BJ (cell line): ENCODE results near the gene TMEM178A. TPM values are rescaled to one million over a fixed set of nuclear protein-coding genes. Genes with fewer than 3 reads are reported as not detected.

Source experiments
- CTCF ChIA-PET: fragments of 350-600 bp; formaldehyde crosslinking; extraction: SDS; loops from one replicate; lab custom pipeline; 2021; ENCODE audit warnings: antibody characterized with exemption, inconsistent platforms; lab: Yijun Ruan, JAX
- POLR2A ChIA-PET: fragments of 300-600 bp; sonication (Branson Sonifier 250); formaldehyde crosslinking; extraction: SDS; loops from one replicate; lab custom pipeline; 2021; ENCODE audit warnings: antibody characterized with exemption; lab: Charles Lee
- DNase-seq: peaks from one replicate; pipeline ENCODE4 v3.0.0-alpha.2; 2011; ENCODE audit warnings: low read depth
- H3K27me3 ChIP-seq: 2 replicates; pipeline ENCODE4 v1.6.0; 2011; ENCODE audit warnings: low read length; ENCODE audit not compliant: control insufficient read depth, insufficient read depth
- H3K36me3 ChIP-seq: 2 replicates; pipeline ENCODE4 v1.5.1; 2011; ENCODE audit warnings: low read length; ENCODE audit not compliant: control insufficient read depth, insufficient read depth
- H3K4me3 ChIP-seq: 2 replicates; pipeline ENCODE4 v1.5.1; 2011; ENCODE audit warnings: low read depth, mild to moderate bottlenecking, control low read depth, low read length
- polyA plus RNA-seq: library from polyadenylated mRNA; depleted of rRNA; stranded (reverse); fragments of >200 nt; gene quantifications from 2 replicates; pipeline ENCODE4 v1.2.3, GENCODE V29; 2011
- TF ChIP-seq, protein P1 (sequence below): IDR thresholded peaks from 2 replicates; pipeline ENCODE4 v1.5.1; 2011; ENCODE audit warnings: low read depth, mild to moderate bottlenecking, control low read depth, inconsistent platforms, low read length, moderate library complexity; ENCODE audit not compliant: insufficient read depth

TMEM178A gene
- polyA plus RNA-seq, 1 experiment, result 2.0 TPM

DNA sequence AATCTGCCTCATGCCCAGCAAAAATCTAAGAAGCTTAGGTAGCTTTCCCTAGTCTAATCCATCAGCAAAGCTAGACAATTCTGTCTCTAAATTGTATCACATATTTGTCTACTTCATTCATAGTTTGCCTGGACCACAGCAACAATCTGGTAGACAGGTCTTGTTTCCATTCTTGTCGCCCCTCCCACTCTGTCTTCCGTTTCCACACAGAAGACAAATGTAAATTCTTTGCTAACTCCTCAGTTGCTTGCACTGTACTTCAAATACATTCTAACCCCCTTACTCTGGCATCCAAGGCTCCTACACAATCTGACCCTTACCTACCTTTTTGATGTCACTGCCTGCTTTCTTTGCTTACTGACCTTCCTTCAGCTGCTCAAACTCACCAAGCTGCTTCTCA, 73.2 kb downstream of the TMEM178A start:
- ChIA-PET POLR2A (no interaction called here), CTCF (interaction anchor here (1.7 to 2.6 kb wide), 2 partner anchors 9 to 145 kb away, joined by 5 to 9 read pairs; no protein-coding TSS in a partner anchor)
- DNase-seq, result no peak
- Histone ChIP-seq H3K36me3 (peaks cover 2% of the 10 kb centered on the region; the same call in 1 of the 2 replicates), H3K27me3 (no peaks in the 10 kb centered on the region), H3K4me3 (no peak overlapping the region)
- TF ChIP-seq, protein P1, sequence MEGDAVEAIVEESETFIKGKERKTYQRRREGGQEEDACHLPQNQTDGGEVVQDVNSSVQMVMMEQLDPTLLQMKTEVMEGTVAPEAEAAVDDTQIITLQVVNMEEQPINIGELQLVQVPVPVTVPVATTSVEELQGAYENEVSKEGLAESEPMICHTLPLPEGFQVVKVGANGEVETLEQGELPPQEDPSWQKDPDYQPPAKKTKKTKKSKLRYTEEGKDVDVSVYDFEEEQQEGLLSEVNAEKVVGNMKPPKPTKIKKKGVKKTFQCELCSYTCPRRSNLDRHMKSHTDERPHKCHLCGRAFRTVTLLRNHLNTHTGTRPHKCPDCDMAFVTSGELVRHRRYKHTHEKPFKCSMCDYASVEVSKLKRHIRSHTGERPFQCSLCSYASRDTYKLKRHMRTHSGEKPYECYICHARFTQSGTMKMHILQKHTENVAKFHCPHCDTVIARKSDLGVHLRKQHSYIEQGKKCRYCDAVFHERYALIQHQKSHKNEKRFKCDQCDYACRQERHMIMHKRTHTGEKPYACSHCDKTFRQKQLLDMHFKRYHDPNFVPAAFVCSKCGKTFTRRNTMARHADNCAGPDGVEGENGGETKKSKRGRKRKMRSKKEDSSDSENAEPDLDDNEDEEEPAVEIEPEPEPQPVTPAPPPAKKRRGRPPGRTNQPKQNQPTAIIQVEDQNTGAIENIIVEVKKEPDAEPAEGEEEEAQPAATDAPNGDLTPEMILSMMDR, result no peak

DNA sequence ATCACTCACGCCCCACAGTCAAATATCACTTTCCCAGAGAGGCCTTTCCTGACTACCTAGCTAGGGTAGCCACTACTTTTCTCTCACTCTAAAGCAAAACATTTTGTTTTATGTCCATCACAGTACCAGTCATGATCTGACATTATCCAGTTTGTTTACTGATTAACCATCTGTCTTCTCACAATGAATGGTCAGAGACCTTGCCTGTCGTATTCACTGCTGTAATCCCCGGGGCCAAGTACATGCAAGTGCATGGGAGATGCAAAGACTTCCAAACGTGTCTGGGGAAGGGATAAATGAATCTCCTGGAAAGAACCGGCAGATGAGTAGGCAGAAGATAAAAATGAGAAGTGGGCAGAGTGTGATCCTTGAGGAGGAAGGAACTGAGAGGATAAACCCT, 73.7 kb downstream of the TMEM178A start:
- TF ChIP-seq, protein P1, result no peak
- Histone ChIP-seq H3K27me3 (no peaks in the 10 kb centered on the region), H3K4me3 (no peak overlapping the region), H3K36me3 (peaks cover 2% of the 10 kb centered on the region; the same call in 1 of the 2 replicates)
- ChIA-PET POLR2A (no interaction called here), CTCF (interaction anchor here (1.7 to 2.6 kb wide), 2 partner anchors 10 to 146 kb away, joined by 5 to 9 read pairs; no protein-coding TSS in a partner anchor)
- no peak for DNase-seq

DNA sequence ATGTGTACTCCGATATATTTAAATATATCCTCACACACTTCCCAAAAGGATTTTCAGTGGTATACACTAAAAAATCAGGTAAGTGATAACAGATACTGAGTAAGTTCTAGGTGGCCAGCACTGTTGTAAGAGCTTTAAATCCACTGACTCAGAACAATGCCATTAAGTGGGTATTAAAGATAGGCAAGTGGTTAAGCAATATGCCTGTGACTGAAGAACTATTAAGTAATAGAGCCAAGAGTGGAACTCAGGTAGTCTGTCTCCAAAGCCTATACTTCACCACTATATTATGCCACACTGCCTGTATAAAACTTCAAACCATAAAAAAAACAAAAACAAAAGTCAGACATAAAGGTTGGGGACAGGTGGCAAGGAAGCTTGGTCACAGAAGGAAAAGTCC, 76.2 kb downstream of the TMEM178A start:
- H3K27me3 ChIP-seq, result no peaks in the 10 kb centered on the region
- ChIA-PET POLR2A (no interaction called here), CTCF (interaction anchor here (6.7 kb wide), 1 partner anchor 12 kb away, joined by 29 read pairs; no protein-coding TSS in a partner anchor)
- TF ChIP-seq, protein P1, result no peak
- H3K4me3 ChIP-seq, result no peak overlapping the region
- peaks cover 3% of the 10 kb centered on the region for H3K36me3 ChIP-seq
- no peak for DNase-seq

DNA sequence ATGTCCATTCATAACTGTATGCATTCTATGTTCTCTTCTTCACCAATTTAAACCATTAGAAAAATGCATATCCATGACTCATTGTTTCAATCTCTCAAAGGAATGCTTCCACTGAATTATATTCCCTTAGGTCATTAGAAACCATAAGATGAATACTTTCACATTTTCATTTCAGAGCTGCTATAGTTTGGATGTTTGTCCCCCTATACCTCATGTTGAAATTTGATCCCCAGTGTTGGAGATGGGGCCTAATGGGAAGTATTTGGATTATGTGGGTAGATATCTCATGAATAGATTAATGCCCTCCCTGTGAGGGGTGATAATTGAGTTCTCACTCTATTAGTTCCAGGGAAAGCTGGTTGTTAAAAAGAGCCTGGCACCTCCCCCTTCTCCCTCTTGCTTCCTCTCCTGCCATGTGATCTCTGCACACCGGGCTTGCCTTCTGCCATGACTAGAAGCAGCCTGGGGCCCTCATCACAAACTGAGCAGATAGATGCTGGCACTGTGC, 77.6 kb downstream of the TMEM178A start:
- Histone ChIP-seq H3K27me3 (no peaks in the 10 kb centered on the region), H3K4me3 (no peak overlapping the region), H3K36me3 (peaks cover 3% of the 10 kb centered on the region)
- ChIA-PET CTCF (interaction anchor here (0.6 to 6.7 kb wide), 2 partner anchors 13 to 274 kb away, joined by 4 to 29 read pairs; no protein-coding TSS in a partner anchor), POLR2A (interaction anchor here (0.6 kb wide), 1 partner anchor 20 kb away, joined by 4 read pairs; no protein-coding TSS in a partner anchor)
- DNase-seq, result no peak
- TF ChIP-seq, protein P1, result no peak

DNA sequence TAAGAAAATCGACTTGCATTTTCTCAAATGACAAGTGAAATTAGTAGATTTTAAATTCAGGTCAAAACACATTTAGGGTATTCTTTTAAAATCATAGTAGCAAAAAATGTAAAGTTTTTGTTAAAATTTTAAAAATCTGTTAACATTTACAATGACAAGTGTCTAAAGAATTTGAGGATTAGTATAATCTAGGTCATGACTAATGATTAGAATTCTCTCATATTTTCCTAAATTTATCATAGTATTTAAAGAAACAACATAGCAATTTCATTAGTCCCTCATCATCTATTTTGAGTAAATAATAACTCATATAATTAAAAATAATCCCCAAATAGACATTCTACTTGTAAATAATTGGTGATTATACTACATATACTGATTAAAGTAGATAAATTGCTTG, 89.7 kb downstream of the TMEM178A start:
- POLR2A ChIA-PET, result no interaction called here
- no peak overlapping the region for H3K4me3 ChIP-seq
- no peaks in the 10 kb centered on the region for H3K27me3 ChIP-seq
- TF ChIP-seq, protein P1, result no peak
- DNase-seq, result no peak
- H3K36me3 ChIP-seq, result peaks cover 8% of the 10 kb centered on the region
- CTCF ChIA-PET, result no interaction called here
